ENCODE data around the gene SATB2.

SATB2 gene

GRCh38 chr2:199465988-199466691 is 8.4 kb upstream of the SATB2 start:
- H3K4me3 ChIP-seq (replicated peaks; ENCODE audit: low read depth, low read length) = no peak overlapping the region
- TF ChIP-seq, protein P1, sequence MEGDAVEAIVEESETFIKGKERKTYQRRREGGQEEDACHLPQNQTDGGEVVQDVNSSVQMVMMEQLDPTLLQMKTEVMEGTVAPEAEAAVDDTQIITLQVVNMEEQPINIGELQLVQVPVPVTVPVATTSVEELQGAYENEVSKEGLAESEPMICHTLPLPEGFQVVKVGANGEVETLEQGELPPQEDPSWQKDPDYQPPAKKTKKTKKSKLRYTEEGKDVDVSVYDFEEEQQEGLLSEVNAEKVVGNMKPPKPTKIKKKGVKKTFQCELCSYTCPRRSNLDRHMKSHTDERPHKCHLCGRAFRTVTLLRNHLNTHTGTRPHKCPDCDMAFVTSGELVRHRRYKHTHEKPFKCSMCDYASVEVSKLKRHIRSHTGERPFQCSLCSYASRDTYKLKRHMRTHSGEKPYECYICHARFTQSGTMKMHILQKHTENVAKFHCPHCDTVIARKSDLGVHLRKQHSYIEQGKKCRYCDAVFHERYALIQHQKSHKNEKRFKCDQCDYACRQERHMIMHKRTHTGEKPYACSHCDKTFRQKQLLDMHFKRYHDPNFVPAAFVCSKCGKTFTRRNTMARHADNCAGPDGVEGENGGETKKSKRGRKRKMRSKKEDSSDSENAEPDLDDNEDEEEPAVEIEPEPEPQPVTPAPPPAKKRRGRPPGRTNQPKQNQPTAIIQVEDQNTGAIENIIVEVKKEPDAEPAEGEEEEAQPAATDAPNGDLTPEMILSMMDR (IDR thresholded peaks at IDR 0.05; ENCODE audit: low read depth, low read length, missing control alignments) = no peak
- DNase-seq (ENCODE audit: extremely low read depth, low read depth) = no peak

DNA sequence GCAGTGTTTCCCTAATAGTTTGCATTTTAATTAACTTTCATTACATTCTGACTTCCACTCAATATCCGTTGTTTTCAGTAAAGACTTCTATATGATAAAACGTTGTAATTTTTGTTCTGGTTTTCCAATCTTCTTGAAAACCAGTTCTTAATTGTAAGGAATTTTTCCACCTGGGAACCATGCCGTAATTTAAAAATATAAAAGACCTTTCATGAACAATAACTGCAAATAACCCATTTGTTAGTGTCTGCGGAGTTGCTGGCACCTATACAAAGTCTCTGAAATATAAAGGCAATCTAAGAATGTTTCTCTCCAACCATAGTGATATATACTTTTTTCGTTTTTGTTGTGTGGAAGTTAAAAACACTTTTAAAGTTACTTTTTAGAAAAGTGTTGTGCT is 7.7 kb upstream of the SATB2 start:
- no peak for DNase-seq (ENCODE audit: extremely low read depth, low read depth)
- no peak overlapping the region for H3K4me3 ChIP-seq (replicated peaks; ENCODE audit: low read depth, low read length)
- TF ChIP-seq, protein P1 (IDR thresholded peaks at IDR 0.05; ENCODE audit: low read depth, low read length, missing control alignments) = no peak

DNA sequence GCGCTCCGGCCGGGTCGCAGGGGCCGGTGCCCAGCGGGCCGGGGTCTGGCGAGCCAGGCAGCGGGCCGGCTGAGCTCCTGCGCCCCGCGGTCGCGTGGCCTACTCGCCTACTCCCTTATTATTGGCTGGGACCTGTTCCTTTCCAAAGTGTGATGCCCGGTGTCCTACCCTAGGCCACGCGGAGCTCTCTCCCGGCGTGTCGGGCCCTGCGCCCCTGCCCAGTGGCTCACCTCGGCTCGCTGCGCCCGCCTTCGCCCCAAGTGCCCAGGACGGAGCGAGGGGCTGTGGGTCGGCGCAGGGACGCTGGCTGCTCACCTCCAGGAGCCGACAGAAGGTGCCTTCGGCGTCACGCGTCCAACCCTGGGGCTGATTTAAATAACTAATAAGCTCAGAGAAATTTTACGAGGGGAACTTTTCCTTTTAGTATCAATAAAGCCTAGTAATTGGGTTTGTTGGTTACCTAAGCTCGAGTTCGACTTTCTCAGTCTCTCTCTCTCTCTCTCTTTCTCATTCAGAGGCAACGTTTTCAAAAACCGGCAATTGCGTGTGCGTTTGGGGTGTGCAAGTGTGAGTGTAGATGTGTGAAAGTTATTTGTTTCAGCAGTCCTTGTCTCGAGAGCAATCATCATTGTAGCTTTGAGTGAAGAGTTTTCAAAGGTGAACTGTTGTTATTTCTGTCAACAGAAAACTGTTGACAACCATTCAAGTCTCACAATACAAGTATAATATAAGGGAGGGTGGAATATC is 7.0 kb upstream of the SATB2 start:
- H3K4me3 ChIP-seq (replicated peaks; ENCODE audit: low read depth, low read length) = no peak overlapping the region
- DNase-seq (ENCODE audit: extremely low read depth, low read depth) = no peak
- TF ChIP-seq, protein P1 (IDR thresholded peaks at IDR 0.05; ENCODE audit: low read depth, low read length, missing control alignments) = no peak

DNA sequence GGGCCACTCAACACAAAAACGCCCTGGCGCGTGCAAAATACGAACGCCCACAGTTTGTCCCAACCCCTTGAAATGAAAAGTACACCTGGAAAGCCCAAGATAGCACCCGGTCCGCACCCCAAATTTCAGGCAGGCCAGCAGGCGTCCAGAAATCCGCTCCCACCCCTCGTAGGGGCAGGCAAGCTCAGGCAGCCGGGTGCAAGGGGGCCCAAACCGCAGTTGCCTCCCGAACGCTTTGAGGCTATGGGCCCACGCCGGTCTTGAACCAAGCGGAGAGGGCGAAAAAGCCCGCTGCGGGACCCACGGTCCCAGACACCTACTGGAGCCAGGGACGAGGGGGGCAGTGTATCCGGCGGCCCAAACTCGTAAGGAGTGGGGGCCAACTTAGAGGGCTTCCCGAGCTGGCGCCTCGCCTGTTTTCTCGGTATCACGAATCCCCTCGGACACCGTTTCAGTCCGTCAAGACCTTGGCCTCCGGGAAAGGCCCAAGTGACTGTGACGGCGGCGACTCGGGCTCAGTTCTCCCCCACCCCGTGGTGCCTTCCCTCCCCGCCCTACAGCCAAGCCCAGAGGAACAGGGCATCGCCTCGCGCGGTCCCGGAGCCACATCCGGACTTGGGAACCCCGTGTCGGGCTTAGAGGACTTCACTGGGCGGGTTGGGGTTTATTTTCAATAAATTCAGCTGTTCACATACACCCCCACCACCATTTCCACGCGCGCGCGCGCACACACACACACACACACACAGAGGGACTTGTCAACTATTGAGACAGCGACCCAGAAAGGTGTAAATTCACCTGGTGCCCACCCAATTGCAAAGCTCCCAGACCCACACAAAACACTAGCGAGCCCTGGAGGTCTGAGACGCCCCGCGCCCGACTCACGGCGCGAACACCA is 6.2 kb upstream of the SATB2 start:
- TF ChIP-seq, protein P1 (IDR thresholded peaks at IDR 0.05; ENCODE audit: low read depth, low read length, missing control alignments) = no peak
- peak overlapping the region; percentile 40 for H3K4me3 ChIP-seq (replicated peaks; ENCODE audit: low read depth, low read length)
- no peak for DNase-seq (ENCODE audit: extremely low read depth, low read depth)

DNA sequence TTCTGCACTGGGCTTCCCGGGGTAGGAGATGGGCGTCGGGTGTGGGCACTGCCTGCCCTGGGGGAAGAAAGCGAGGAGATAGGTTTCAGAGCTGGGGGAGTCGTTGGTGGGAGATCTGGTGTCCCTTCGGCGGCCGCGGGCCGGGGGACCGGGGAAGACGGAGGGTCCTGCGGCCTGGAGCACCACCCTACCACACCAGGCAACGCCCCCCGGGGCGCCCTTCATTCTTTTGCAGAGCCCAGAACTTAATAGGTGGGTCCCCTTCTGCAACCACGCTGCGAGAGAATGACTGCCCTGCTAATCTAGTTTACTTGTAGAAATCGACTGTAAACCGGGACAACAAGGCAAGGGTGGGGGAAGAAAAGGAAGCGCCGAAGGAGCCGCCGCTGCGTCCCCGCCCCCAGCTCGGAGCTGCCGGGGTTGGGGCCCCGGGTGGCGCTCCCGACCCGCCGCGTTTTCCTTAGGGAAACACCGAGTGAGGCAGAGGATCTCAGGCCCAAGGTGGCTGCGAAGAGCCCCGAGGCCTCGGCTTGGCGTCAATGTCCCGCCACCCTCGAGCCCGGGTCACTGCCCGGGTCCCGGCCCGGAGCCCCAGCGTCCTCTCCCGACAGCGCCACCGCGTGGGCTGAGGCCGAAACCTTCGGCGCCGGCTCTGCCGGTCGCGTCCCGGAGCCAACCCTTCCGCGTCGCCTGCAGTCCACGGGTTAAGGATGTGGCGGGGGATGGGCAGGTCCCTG is 5.4 kb upstream of the SATB2 start:
- peak overlapping the region; percentile 40 for H3K4me3 ChIP-seq (replicated peaks; ENCODE audit: low read depth, low read length)
- no peak for DNase-seq (ENCODE audit: extremely low read depth, low read depth)
- TF ChIP-seq, protein P1 (IDR thresholded peaks at IDR 0.05; ENCODE audit: low read depth, low read length, missing control alignments) = peak; percentile 78

- no peak overlapping the region for H3K4me3 ChIP-seq (replicated peaks; ENCODE audit: low read depth, low read length)
- TF ChIP-seq, protein P1 (IDR thresholded peaks at IDR 0.05; ENCODE audit: low read depth, low read length, missing control alignments) = no peak
- no peak for DNase-seq (ENCODE audit: extremely low read depth, low read depth)
Measured at GRCh38 chr2:199462347-199462955, 4.7 kb upstream of the SATB2 start.
